A673 (cell line): Measurements from ENCODE around the gene NET1. TPM values are rescaled to one million over a fixed set of nuclear protein-coding genes. Genes with fewer than 3 reads are reported as not detected.

Experiments used
- BruUV-seq: library from RNA; stranded (reverse); fragments of 400-500 nt; replicated peaks from 2 replicates; lab custom pipeline; 2021; lab: Mats Ljungman, UMichigan
- CTCF ChIA-PET: fragments of 300-600 bp; sonication (Branson Sonifier 250); formaldehyde crosslinking; loops from one replicate; lab custom pipeline; 2022; ENCODE audit warnings: antibody characterized with exemption; lab: Charles Lee
- POLR2A ChIA-PET: fragments of 300-600 bp; sonication (Branson Sonifier 250); formaldehyde crosslinking; loops from one replicate; lab custom pipeline; 2022; ENCODE audit warnings: antibody characterized with exemption; ENCODE audit not compliant: low non-redundant PET; lab: Charles Lee
- DNase-seq: peaks from one replicate; pipeline ENCODE4 v3.0.0-alpha.2; 2015; ENCODE audit warnings: low spot score
- H3K27ac ChIP-seq: fragments of 200-600 bp; sonication (generic); 2 replicates; pipeline ENCODE4 v1.5.1; 2016; ENCODE audit warnings: mixed run types, low read depth, mild to moderate bottlenecking, mixed read lengths, antibody characterized with exemption, low read length; ENCODE audit not compliant: poor library complexity, severe bottlenecking
- H3K27me3 ChIP-seq: fragments of 200-600 bp; sonication (generic); replicated peaks from 2 replicates; pipeline ENCODE4 v1.6.1; 2017; ENCODE audit warnings: mixed run types, low read depth, mild to moderate bottlenecking, mixed read lengths, antibody characterized with exemption, low read length; ENCODE audit not compliant: insufficient read depth, poor library complexity
- H3K36me3 ChIP-seq: fragments of 200-600 bp; sonication (generic); 2 replicates; pipeline ENCODE4 v1.6.1; 2016; ENCODE audit warnings: mixed run types, mild to moderate bottlenecking, mixed read lengths, antibody characterized with exemption, low read length; ENCODE audit not compliant: insufficient read depth, poor library complexity, severe bottlenecking
- H3K4me1 ChIP-seq: fragments of 200-600 bp; sonication (generic); 2 replicates; pipeline ENCODE4 v1.6.1; 2017; ENCODE audit warnings: mixed run types, mild to moderate bottlenecking, mixed read lengths, antibody characterized with exemption, low read length; ENCODE audit not compliant: insufficient read depth, poor library complexity, severe bottlenecking
- H3K4me3 ChIP-seq: fragments of 200-600 bp; sonication (generic); 2 replicates; pipeline ENCODE4 v1.5.1; 2016; ENCODE audit warnings: low read depth, mixed run types, mild to moderate bottlenecking, mixed read lengths, low read length; ENCODE audit not compliant: poor library complexity, severe bottlenecking
- H3K9me3 ChIP-seq: fragments of 200-600 bp; sonication (generic); 2 replicates; pipeline ENCODE4 v1.6.1; 2016; ENCODE audit warnings: mixed run types, low read depth, mild to moderate bottlenecking, mixed read lengths, antibody characterized with exemption, low read length; ENCODE audit not compliant: poor library complexity, severe bottlenecking
- EZH2 ChIP-seq: fragments of 200-600 bp; sonication (generic); IDR thresholded peaks from 2 replicates; pipeline ENCODE4 v1.6.1; 2017; ENCODE audit warnings: borderline replicate concordance, low read depth, mild to moderate bottlenecking, mixed read lengths, antibody characterized with exemption, low read length; ENCODE audit not compliant: poor library complexity, severe bottlenecking
- intact Hi-C: fragments of 100-400 bp; cut with micrococcal nuclease; formaldehyde crosslinking; loops from one replicate; pipeline ENCODE4 v1.10.0; 2022; ENCODE audit not compliant: unreplicated experiment
- total RNA-seq: library from RNA; stranded (reverse); gene quantifications from 2 replicates; pipeline ENCODE4 v1.2.3, GENCODE V29; 2021
- TF ChIP-seq, protein P1 (sequence below): fragments of 300-800, 200-600 bp; sonication (generic); conservative IDR thresholded peaks from 2 replicates; pipeline ENCODE4 v1.5.1; 2017; ENCODE audit warnings: low read depth, mild to moderate bottlenecking, antibody characterized with exemption, low read length, moderate library complexity, mixed read lengths

The NET1 gene
- total RNA-seq, 1 experiment from 2014 or later, result 71.4 TPM

DNA sequence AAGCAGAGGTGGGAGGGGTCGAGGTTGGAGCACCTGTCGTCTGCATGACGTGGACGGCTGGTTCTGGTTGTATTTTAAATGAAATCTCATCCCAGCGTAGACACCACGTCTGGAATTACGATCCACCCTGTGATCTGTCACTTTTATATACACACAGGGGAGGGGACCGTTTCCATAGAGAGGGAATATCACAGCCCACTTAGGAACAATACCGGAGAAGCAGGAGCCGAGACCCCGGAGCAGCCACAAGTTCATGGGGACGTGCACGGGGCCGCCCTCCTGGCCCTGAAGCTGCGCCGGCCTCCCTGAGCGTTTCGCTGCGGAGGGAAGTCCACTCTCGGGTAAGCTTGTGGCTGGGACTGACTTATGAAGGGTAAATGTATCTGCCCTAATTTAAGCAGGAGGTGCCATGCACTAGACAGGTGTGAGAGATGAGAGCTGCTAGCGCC, 47.4 kb upstream of the NET1 start, which contains the start of gene UCN3:
Gene UCN3 (plus strand): TSS at position 77 of the 449 bp plus-strand sequence. CDS start 8,755 bp downstream, outside the sequence.
- no peak for TF ChIP-seq EZH2
- TF ChIP-seq, protein P1, sequence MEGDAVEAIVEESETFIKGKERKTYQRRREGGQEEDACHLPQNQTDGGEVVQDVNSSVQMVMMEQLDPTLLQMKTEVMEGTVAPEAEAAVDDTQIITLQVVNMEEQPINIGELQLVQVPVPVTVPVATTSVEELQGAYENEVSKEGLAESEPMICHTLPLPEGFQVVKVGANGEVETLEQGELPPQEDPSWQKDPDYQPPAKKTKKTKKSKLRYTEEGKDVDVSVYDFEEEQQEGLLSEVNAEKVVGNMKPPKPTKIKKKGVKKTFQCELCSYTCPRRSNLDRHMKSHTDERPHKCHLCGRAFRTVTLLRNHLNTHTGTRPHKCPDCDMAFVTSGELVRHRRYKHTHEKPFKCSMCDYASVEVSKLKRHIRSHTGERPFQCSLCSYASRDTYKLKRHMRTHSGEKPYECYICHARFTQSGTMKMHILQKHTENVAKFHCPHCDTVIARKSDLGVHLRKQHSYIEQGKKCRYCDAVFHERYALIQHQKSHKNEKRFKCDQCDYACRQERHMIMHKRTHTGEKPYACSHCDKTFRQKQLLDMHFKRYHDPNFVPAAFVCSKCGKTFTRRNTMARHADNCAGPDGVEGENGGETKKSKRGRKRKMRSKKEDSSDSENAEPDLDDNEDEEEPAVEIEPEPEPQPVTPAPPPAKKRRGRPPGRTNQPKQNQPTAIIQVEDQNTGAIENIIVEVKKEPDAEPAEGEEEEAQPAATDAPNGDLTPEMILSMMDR, result no peak
- DNase-seq, result no peak
- BruUV-seq, result no TSS peak
- Histone ChIP-seq H3K27ac (no peak within 1 kb of the TSS), H3K4me3 (no peak within 1 kb of the TSS), H3K36me3 (no peaks in the 10 kb centered on the region), H3K27me3 (no peaks in the 10 kb centered on the region), H3K9me3 (no peaks in the 10 kb centered on the region), H3K4me1 (no peaks in the 10 kb centered on the region)
- CTCF ChIA-PET, result no interaction called here
- POLR2A ChIA-PET, result no interaction called here
- intact Hi-C loops, result no loop called here

DNA sequence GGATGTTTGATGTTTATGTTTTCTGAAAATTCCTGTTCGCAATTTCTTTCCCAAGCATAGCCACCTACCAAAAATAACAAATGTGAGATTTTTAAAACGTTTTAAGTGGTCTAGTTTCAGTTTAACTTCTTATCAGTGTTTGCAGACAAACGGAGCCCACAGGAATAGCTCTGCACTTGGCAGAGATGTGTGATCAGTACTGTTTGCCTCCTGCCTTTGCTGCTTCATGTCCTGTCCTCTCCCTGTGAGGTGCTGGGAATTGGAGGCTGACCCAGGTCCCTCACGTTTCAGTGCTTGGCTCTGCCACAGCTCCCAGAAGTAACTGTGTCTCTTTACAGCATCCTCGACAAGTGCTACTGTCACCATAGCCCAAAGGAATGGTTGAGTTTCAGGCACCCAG, 46.4 kb upstream of the NET1 start:
- no peaks in the 10 kb centered on the region for H3K27me3 ChIP-seq
- no peaks in the 10 kb centered on the region for H3K4me1 ChIP-seq
- CTCF ChIA-PET, result no interaction called here
- H3K36me3 ChIP-seq, result no peaks in the 10 kb centered on the region
- no peak overlapping the region for H3K4me3 ChIP-seq
- intact Hi-C loops, result no loop called here
- no peaks in the 10 kb centered on the region for H3K9me3 ChIP-seq
- H3K27ac ChIP-seq, result no peak overlapping the region
- no peak for DNase-seq
- TF ChIP-seq, protein P1, result no peak
- TF ChIP-seq EZH2, result no peak
- BruUV-seq, result no TSS peak
- POLR2A ChIA-PET, result no interaction called here

DNA sequence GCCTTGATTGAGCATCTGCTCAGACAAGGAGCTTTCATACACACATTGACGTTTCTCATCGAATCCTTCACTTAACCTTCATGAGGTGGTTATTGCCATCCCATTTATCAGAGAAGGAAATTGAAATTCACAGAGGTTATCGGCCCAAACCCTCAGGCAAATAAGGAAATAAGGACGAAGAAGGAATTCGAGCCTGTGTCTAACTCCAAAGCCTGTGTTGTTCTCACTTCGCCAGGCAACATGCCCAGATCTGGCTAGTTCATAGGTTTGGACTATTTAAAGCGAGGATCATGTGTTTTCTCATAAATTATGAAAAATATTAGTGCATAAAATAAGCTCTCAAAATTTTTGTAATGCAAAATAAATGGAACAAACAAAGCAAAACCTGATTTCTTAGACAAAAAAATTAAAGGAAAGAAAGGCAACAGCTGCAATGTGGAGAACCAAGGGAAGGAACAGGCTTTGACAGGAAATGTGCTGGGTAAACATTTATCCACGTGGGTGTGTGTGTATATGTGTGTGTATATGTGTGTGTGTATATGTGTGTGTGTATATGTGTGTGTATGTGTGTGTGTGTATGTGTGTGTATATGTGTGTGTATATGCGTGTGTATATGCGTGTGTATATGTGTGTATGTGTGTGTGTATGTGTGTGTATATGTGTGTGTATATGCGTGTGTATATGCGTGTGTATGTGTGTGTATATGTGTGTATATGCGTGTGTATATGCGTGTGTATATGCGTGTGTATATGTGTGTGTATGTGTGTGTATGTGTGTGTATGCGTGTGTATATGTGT, 42.8 kb upstream of the NET1 start:
- BruUV-seq, result no TSS peak
- no peaks in the 10 kb centered on the region for H3K36me3 ChIP-seq
- H3K4me3 ChIP-seq, result no peak overlapping the region
- no peaks in the 10 kb centered on the region for H3K4me1 ChIP-seq
- DNase-seq, result no peak
- no peak for TF ChIP-seq EZH2
- ChIA-PET POLR2A (no interaction called here), CTCF (no interaction called here)
- no peaks in the 10 kb centered on the region for H3K9me3 ChIP-seq
- intact Hi-C loops, result no loop called here
- no peaks in the 10 kb centered on the region for H3K27me3 ChIP-seq
- no peak overlapping the region for H3K27ac ChIP-seq
